Activated CD4-positive, alpha-beta T cell treated with anti-CD3 and anti-CD28 coated beads for 4 hours (primary cell): ENCODE data around the gene TRIM9.
"Not testable (repeated sequence)": the region's sequence is repeated elsewhere in the genome, so short reads cannot be mapped to it uniquely, and the experiment has no call there.

ENCODE experiments used
- DNase-seq, 2 donors: peaks; one replicate each; pipeline ENCODE4 v3.0.0-alpha.2; 2020

The TRIM9 gene

DNA sequence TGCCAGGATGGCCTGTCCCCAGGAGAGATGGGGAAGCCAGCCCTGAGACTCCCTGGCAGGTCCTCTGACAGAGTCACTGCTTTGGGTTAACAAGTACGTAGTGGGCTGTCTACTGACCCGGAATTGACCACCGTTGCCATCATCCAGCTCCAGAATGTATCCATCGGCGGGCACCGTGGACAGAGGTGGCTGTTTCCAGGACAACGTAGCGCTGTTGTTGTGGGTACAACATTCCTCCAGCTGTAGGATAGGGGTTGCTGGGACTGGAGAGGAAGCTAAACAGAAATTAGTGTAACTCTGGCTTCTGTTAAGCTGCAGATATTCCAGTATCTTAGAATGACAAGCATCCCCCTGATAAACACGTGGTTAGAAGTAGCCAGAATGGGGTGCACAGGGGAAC is 94.3 kb downstream of the TRIM9 start:
- no peak for DNase-seq

DNA sequence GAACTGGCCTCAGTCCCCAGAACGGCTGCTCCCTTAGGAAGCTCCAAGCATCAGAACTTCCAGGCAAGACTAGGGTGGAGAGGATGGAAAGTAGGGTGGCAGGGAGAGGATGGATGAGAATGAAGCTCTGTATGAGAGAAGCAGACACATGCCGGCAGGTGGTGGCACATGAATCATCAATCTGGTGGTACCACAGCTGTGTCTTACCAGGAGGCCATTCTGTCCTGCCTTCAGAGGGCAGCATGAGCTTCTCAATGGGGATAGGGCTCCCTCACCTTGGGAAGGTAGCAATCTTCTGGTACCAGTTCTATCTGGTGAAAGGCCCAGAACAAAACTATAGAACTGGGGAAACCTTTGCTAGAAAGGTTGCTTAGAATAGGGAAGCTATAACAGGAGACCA is 95.2 kb downstream of the TRIM9 start:
- DNase-seq: no peak

DNA sequence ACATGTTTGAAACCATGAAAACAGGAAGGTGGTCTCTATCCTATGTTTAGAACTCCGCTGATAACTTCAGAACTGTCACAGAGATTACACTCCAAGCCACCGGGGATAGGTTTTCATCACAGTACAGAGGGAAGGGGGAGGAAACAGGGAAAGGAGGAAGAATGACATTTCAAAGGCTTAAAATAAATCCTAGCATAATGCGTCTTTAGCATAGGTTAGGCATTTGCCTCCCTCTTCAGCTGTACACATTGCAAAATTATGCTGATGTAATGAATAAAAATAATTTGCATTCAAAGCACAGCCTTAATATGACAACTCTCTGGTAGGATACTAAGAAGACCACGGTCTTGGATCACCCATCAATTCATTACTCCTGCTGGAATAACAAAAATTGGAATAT is 96.3 kb downstream of the TRIM9 start:
- no peak for DNase-seq

DNA sequence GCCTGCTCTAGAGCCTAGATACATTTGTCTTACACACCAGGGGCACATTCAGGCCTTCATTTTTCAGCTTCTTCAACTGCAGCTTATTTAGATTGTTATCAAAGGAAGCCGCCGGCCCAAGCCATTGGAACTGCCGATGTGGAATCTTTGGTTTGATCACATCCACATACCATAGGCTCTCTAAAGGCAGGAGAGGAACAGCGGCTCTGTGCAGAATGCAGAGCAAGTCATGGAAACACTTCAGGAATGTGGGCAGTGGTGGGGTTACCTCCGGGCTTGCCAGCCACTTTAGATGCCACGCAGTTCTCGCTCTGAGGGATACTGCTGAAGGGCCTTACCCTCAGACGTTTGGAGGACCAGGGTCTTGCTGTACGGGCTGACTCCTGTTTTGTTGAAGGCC is 97.2 kb downstream of the TRIM9 start:
- no peak for DNase-seq

DNA sequence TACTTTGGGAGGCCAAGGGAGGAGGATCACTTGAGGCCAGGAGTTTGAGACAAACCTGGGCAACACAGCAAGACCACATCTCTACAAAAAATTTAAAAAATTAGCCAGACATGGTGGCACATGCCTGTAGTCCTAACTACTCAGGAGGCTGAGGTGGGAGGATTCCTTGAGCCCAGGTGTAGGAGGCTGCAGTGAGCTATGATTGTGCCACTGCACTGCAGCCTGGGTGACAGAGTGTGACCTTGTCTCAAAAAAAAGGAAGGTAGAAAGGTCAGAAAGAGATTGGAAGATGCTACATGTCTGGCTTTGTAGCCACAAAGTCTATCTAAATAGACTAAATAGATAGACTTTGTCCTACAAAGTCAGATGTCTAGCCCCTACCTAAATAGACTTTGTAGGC is 100.7 kb downstream of the TRIM9 start:
- not testable (repeated sequence) for DNase-seq

DNA sequence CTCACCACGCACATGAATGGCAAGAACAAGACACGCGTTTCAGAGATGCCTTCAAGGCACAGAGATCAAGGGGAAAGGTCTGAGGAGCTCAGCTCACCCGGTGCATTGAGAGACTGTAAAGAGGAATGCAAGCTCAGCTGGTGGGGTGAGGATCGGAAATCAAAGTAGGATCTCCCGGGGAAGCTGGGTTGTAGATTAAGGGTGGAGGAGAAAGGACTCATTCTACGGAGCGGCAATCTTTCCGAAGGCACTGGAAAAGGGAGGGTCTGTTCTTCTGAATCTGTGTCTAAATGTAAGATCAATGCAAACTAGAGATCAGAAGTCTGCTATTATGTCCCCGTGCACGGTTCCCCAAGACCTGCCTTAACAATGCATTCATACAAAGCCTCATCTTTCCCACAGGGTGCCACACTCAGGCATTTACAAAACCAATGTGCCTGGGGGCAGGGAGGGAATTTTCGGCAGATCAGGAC is 109.0 kb downstream of the TRIM9 start:
- DNase-seq: no peak

DNA sequence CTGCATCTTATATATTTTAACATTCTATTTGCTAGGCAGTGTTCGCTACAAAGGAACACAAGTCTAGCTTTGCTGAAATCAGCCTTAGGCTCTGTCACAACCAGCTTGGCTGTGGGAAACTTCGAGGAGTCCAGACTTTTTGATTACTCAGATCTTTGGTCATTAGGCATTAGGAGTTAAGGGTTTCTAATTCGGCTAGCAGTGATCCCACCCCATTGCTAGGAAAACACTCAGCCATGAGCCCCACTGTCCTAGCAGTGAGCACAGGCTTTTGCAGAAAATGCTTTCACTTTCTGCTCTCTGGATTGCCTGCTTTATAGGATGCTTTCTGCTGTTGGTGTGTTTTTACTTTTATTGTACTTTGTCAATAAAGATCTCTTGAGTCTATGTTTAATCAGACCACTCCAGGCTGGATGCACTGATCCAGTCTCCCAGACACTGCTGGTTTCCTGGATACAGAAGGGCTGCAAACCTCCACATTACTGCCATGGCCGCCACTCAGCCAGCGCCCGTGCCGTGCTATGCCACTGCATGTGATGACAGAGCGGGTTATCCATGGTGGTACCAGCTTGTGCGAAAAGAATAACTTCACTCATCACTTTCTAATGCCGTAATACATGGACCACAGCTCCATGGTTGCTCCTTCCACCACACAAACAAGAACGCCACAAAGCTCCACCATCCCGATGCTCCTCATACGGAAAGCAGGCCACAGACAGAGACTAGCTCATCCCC is 109.6 kb downstream of the TRIM9 start:
- no peak for DNase-seq

DNA sequence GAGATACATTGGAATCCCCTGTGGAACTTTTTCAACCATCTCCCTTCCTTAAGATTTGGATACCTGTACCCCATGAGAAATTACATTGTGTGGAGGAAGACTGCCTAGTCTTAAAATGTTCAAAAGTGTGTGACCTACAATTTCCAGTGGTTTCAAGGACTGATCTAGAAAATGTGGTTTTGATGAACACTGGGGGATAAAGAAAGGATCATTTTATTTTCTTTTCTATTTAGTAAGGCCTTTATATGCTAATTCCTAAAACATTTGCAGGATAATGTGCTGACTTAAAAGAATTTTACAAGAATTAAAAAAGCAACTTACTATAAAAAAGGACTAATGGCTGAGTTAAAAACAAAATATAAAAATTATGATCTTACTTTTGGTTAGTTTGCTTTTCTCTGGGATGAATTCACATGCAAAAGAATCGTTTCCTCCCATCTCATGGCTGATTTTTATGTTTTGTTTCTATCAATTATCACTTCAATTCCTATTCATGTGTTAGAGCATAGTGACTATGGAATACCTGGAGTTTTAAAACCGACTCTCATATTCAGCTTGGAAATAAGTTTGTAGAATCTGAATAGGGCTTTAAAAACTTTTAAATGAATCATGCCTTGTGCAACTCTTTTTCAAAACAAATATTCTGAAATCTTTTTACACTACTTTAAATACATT is 110.7 kb downstream of the TRIM9 start:
- DNase-seq: no peak

DNA sequence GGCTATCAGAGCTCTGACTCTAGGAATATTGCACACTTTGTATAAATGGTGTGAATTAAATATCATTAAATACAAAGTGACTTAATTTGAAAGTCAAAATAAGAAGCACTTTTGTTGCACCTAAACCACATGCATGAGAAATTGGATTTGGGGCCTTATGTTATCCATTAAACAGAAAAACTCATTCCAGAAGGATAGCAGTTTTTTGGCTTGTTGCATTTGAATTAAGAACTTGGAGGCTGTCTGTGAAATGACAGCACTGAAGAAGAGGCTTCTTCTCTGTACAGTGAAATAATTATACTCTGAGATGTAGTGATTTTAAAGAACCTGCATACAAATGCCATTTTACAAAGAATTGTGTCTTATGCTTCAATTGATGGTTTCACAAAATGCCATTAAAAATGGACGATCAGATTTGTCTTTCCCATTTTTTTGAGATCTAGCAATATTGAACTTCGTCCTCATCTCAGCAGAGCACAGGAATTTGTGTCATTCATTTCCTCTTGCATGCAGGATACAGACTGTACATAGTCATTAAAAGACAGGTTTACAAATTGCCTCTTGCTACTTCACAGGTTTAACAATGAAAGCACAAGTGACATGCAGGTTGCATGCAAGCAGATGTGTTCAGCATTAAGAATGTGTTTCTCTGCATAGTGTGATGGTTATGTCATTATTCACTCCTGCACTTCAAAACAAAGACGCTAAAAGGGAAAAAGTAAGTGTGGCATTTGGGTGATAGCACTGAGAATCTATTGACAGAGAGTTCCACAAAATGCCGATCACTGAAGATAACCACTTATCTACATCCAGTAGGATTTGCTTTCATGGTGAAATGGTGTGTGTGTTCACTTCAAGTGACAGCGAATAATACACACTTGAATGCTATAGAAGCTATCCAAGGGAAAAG is 114.7 kb downstream of the TRIM9 start:
- DNase-seq: no peak

DNA sequence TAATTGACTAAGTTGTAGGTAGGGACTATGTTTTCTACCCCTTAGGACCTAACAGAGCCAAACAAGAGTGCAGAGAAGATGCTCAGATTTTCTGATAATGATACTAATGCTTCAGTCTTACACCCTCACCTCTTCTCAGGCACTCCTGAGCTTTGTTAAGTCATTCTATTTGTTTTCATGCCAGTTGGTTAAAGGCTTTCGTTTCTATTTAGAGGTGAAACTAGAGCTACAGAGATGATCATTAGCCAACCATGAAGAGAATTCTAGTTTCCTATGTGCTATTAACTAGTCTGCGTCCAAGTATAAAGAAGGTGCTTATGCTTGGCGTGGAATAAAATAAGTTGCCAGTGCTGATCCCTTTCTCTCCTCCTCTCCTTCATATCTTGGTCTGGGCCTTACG is 116.0 kb downstream of the TRIM9 start:
- DNase-seq: no peak

DNA sequence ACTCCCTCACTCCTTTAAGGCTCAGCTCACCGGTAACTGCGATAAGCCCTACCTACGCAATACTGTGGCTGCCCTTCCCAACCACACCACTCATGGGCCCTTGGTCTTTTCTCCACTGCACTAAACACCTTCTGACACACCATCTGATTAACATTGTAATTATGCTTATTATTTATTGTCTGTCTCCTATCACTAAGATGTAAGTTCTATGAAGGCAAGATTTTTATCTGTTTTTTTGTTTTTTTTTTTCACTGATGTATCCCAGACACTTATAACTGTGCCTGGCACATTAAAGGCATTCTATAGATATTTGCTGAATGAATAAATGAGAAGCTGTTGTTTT is 116.4 kb downstream of the TRIM9 start:
- no peak for DNase-seq

DNA sequence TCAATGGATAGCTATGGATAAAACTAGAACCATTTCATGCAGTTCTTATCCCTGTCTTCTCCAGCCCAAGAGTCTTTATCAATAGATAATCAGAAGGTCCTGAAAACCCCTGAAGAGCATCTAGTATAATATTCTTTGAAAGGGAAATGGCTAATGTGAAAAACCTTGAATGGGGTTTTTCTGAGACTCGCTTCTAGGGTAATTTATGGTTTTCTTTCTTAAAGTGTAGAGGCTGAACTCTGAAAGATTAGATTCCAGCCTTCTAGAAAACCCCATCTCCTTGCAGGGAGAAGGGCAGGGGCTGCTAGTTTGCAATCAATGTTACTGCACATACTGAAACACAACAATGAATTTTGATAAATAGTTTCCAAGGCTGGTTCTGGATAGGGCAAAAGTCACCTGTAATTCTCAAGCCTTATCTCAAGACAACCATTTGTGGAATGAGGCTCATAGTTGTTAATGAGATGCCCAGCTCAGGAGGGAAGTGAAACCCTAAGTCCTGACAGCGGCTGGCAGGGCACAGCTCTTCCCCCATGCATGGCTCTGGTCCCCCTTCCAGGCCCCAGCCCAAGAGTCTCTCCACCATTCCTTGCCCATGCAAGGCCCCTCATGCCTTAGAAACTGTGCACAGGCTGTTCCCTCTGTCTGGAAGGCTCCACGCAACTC is 116.9 kb downstream of the TRIM9 start:
- DNase-seq: no peak

DNA sequence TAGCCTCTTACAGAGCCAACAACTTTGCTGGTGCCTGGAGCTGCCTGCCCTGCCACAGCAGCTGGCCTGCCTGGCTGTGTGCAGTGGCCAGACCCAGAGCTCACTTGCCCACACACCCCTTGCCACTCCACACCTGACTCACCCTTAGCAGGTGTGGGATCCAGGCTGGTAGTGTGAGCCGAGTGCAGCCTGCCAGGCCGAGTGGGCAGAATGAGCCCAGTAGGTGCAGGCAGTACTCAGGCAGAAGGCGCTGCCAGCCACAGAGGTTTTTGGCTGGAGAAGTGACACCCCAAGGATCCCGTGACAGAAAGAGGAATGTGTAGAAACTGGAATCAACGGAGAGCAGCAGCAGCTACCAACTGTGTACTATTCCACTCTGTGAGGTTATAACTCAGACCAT is 120.8 kb downstream of the TRIM9 start:
- no peak for DNase-seq

DNA sequence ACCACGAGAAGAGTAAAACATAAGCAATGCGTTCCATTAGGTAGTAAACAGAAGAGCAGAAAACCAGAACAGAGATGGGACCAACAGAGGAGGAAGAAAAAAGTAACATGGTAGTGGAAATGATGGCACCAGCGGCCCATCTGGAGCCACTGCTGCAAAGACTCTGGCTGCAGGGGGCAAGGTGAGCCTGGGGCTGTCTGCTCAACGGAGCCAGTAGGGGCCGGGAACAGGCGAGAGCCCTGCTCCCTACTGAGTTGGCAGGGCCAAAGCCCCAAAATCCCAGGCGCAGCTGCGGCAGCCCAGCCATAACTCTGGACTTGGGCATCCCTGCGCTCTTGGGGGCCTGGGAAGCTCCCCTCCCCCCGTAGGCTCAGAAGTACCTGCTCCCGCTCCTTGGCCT is 122.2 kb downstream of the TRIM9 start:
- DNase-seq: no peak

DNA sequence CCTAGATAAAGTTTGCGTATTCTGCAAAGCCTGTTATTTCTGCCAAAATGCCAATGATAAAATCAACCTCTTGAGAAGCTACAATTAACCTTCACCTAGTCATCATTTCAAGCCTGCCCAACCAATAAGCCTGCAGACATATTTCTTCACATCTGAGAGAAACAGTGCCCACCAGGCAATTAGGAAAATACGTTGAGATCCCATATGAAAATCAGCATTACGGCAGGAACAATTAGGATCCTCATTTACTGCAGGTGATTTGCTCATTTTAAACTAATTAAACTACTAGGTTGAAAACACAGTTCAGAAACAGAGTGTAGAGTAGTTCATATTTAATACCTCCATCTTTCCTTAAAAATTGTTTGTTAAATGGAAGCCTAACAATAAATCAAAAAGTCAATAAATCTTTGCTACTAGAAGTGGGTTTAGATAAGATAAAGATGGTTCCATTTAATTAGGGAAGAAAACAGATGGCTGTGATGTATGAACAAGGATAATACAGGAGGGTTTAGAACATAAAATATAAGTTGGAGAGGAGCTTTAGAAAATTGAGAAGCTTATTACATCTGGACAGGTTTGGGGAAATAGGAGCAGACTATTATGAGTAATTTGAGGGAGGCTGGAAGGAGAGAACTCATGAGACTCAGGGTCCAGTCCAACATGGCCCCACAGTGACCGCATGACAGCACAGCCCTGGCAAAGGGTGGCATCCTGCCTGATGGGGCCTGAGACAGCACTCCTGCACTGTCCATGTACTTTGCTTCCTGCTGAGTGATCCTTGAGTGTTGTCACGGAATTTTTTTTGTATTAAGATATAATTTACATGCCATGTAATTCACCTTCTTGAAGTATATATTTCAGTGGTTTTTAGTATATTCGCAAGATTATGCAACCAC is 123.8 kb downstream of the TRIM9 start:
- DNase-seq: no peak

DNA sequence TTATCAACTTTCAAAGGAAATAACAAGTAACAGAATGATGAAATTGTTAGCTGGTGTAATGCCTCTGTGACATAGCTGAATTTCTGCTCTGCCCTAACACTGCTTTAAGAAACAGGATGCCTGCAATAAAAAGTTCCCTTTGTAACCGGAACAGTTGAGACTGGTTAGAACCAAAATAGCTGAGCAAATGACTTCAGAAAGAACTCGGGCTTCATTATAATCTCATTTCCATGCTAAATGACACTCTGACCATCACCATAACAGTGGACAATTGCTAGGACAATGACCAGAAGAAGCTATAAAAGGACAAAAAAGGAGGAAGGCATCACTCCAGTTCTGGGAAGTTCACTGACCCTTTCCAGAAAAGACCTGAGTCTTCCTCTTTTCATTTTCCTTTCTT is 127.1 kb downstream of the TRIM9 start:
- DNase-seq: no peak

DNA sequence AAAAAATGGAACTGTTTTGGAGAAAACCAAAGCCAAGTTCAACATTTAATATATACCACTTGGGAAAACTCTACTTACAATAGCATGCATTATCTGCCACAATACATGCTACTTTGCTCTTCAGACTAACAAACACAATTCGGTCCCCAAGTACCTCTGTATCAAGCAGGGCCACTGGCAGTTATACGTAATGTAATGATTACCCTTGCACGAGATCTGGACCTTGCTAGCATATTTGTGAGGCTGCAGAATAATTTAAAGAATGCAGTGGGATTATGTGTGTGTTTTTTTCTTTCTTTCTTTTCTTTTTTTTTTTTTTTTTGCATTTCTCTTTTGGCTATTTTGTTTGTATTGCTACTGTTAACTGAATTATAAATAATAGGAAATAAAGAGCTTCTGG is 127.8 kb downstream of the TRIM9 start:
- no peak for DNase-seq

DNA sequence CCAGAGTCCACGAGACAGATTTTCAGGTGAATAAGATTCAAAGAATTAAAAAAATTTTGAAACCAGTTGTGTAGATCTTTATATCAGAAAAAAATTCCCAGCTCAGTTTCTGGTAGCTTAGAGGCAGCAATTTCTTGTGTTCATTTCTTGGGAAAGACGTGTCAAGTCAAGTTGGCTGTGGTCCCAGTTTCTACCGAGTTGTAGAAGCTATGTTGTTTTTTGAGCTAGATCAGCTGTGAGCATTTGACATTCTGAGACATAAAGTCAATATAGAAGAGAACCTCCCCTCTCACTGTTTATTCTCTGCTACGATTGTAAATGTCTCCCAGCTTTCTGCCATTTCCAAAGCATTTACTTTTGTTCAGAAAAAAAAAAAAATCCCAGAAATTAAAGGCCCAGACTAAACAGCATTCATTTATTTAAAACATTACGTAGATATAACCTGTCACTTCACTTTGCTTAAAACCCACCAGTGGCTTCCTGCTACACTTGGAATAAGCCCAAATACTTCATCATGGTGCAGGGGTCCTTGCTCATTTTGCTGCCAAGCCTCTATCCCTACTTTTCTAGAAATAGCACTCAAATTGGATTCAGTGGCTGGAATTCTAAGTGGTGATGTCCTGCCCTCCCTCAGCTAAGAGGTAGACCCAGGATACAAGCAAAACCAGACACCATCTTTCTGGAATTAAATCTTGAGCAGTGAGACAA is 130.1 kb downstream of the TRIM9 start:
- no peak for DNase-seq

DNA sequence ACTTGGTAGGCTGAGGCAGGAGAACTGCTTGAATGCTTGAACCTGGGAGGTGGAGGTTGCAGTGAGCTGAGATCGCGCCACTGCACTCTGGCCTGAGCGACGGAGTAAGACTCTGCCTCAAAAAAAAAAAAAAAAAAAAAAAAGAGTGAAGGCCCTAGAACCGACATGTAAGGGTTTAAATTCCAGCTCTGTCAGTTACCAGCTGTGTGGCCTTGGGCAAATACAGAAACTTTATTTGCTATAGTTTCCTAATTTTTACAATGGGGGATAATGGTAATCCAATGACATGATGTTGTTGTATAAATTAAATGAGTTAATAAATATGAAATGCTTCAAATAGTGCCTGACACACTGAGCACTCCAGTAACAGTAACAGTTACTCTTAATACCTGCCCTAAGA is 131.0 kb downstream of the TRIM9 start:
- no peak for DNase-seq

DNA sequence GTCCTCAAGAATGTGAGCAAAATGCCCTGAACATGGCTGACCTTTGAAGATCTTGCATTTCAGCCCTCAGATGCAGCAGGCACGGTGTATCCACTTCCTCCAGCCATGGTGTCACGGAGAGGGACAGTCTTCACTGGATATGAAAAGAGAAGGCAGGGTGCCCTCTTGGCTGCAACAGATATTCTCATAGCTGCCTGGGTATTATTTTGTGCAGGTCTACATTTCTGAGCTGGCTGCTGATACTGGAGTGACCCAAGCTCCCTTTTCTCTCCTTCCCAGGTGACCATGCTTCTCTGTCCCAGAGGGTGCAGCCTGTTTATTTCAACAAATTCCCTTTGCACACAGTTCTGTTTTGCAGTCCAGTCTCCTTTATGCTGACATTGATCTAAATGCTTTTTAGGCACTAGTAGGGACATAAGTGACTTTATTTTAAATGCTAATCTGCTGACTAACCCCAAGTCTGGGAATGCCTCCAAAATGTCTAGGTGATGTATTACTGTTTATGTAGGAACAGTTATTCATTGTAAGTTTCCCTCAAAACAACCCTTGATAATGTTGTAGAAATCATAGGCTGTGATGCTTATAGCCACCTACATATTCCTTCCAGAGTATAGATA is 133.2 kb downstream of the TRIM9 start:
- DNase-seq: no peak

DNA sequence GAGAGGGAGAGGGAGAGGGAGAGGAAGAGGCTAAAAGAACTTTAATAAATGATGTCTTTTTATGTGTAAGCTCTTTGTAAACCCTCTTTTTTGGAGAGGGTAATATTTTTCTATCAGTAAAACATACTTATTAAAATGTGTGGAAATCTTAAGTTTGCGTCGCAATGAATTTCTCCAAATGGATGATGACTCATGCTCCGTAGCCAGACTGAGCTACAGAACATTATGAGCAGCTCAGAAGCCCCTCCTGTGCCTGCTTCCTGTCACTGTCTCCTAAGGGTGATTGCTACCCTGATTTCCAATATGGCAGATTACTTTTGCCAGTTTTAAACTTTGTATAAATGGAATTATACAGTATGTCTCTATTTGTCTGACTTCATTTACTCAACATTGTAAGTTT is 137.6 kb downstream of the TRIM9 start:
- DNase-seq: no peak
